Fibroblast of pulmonary artery (primary cell): Measurements from ENCODE around the gene SNX15.
A peak's percentile ranks its signal among the peaks of the same experiment; 100 is the strongest.

Experiments
- DNase-seq: peaks from one replicate; pipeline ENCODE4 v3.0.0-alpha.2; 2010; ENCODE audit warnings: low read depth
- H3K4me3 ChIP-seq: replicated peaks from 2 replicates; pipeline ENCODE4 v1.5.1; 2011; ENCODE audit warnings: low read depth, mild to moderate bottlenecking, control low read depth, low read length, moderate library complexity
- TF ChIP-seq, protein P1 (sequence below): IDR thresholded peaks from 2 replicates; pipeline ENCODE4 v1.5.1; 2011; ENCODE audit warnings: mild to moderate bottlenecking, control low read depth, low read length, inconsistent platforms; ENCODE audit errors: missing control alignments

Gene SNX15

GRCh38 chr11:65083134-65083833 lies 56.0 kb downstream of the SNX15 start:
- DNase-seq: no peak
- TF ChIP-seq, protein P1, sequence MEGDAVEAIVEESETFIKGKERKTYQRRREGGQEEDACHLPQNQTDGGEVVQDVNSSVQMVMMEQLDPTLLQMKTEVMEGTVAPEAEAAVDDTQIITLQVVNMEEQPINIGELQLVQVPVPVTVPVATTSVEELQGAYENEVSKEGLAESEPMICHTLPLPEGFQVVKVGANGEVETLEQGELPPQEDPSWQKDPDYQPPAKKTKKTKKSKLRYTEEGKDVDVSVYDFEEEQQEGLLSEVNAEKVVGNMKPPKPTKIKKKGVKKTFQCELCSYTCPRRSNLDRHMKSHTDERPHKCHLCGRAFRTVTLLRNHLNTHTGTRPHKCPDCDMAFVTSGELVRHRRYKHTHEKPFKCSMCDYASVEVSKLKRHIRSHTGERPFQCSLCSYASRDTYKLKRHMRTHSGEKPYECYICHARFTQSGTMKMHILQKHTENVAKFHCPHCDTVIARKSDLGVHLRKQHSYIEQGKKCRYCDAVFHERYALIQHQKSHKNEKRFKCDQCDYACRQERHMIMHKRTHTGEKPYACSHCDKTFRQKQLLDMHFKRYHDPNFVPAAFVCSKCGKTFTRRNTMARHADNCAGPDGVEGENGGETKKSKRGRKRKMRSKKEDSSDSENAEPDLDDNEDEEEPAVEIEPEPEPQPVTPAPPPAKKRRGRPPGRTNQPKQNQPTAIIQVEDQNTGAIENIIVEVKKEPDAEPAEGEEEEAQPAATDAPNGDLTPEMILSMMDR: no peak
- peak overlapping the region; percentile 92 for H3K4me3 ChIP-seq

DNA sequence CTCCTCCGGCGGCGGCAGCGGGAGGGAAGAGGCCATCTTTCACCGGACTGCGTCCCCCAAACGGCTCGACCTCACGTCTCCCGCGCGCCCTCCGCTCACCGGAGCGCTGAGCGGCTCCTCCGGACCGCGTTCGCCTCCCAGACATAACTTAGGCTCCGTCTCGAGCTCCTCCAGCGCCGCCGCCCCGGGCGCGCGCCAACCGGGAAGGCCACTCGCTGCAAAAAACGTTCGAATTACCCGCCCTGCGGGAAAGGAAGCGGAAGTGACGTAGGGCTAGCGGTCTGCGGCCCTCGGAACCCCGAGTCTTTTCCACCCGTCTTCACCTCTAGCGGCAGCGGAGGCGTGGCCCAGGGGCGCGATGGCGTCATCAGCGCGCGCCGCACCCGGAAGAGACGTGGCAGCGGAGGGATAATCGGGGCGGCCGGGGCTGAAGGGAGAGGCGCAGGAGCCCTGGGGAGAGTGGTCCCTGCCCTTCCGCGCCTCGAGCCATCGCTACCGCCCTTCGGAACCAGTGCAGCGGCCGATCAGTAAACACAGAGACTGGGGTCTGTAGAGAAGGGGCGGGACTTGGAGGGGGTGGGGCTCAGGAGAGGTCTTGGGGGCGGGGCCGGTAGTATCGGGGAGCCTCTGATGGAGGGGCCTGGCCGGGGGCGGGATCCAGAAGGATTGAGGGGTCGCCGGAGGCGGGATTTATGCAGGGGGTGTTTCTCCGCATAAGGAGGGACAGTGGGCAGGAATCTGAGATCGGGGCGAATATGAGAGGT lies 56.8 kb downstream of the SNX15 start, which contains the start of the genes CDCA5 and ZFPL1:
CDCA5 (minus strand) TSS at position 207 of the 764 bp plus-strand sequence; CDS start at position 145, 62 bp downstream.
ZFPL1 (plus strand) TSS at position 389 of the 764 bp plus-strand sequence. CDS start 477 bp downstream, outside the sequence.
- peak; percentile 97 for DNase-seq
- H3K4me3 ChIP-seq: peak within 1 kb of the TSS; percentile 92
- TF ChIP-seq, protein P1: no peak

GRCh38 chr11:65084598-65085375 lies 57.5 kb downstream of the SNX15 start:
- TF ChIP-seq, protein P1: no peak
- DNase-seq: no peak
- peak overlapping the region; percentile 92 for H3K4me3 ChIP-seq

DNA sequence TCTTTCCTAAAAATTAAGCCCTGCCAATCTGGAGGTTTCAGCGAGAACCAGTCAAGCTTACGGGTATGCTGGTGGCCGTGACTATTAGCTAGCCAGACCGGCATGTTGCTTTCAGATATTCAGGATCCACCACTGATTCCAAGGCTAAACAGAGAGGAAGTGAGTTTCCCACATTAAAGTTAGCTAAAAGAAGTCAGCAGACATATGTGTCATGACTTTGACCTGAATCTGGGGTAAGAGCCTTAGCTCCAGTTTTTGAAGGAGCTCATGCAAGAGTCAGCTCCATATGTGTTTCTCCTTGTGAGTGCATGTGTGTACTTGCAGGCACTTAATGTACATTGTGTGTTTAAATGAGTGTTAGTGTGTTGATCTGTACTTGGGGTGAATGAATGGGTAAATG lies 58.2 kb downstream of the SNX15 start:
- TF ChIP-seq, protein P1: no peak
- no peak for DNase-seq
- no peak overlapping the region for H3K4me3 ChIP-seq

- no peak overlapping the region for H3K4me3 ChIP-seq
- TF ChIP-seq, protein P1: no peak
- no peak for DNase-seq
These were observed 59.6 kb downstream of the SNX15 start for GRCh38 chr11:65086809-65087208.

GRCh38 chr11:65087216-65087615 lies 60.0 kb downstream of the SNX15 start:
- TF ChIP-seq, protein P1: no peak
- no peak overlapping the region for H3K4me3 ChIP-seq
- DNase-seq: no peak
